HepG2 (cell line): Measurements from ENCODE around the gene HSPA1B. TPM values are rescaled to one million over a fixed set of nuclear protein-coding genes. Genes with fewer than 3 reads are reported as not detected.
A peak's percentile ranks its signal among the peaks of the same experiment; 100 is the strongest.

ENCODE experiments used
- ATM ChIP-seq: fragments of 450-650 bp; IDR thresholded peaks from 2 replicates; pipeline ENCODE4 v1.7.1; 2017; ENCODE audit warnings: mild to moderate bottlenecking, borderline replicate concordance
- FOXM1 ChIP-seq: sonication (generic); formaldehyde crosslinking; IDR thresholded peaks from 2 replicates; pipeline ENCODE4 v1.5.0; 2020; ENCODE audit warnings: missing genetic modification reagents
- HHEX ChIP-seq: IDR thresholded peaks from 2 replicates; pipeline ENCODE4 v1.6.1; 2016; ENCODE audit warnings: control low read depth
- KLF11 ChIP-seq: IDR thresholded peaks from 2 replicates; pipeline ENCODE4 v1.6.1; 2016; ENCODE audit warnings: missing compliant biosample characterization
- PHF20 ChIP-seq: sonication (generic); formaldehyde crosslinking; IDR thresholded peaks from 2 replicates; pipeline ENCODE4 v1.5.0; 2020; ENCODE audit warnings: mild to moderate bottlenecking, missing genetic modification reagents
- PHF8 ChIP-seq: sonication (generic); formaldehyde crosslinking; IDR thresholded peaks from 2 replicates; pipeline ENCODE4 v1.5.0; 2020; ENCODE audit warnings: missing genetic modification reagents
- RAD21 ChIP-seq: fragments of 450-650 bp; formaldehyde crosslinking; IDR thresholded peaks from 2 replicates; pipeline ENCODE4 v1.5.0; 2020; ENCODE audit warnings: mild to moderate bottlenecking
- THAP11 ChIP-seq: IDR thresholded peaks from 2 replicates; pipeline ENCODE4 v1.6.1; 2016; ENCODE audit warnings: missing biosample characterization, missing genetic modification reagents
- ZBTB1 ChIP-seq: sonication (generic); formaldehyde crosslinking; IDR thresholded peaks from 2 replicates; pipeline ENCODE4 v1.4.0; 2020; ENCODE audit warnings: missing genetic modification reagents, borderline replicate concordance
- ZBTB7B ChIP-seq: sonication (generic); formaldehyde crosslinking; IDR thresholded peaks from 2 replicates; pipeline ENCODE4 v1.4.0; 2020; ENCODE audit warnings: missing genetic modification reagents
- ZC3H4 ChIP-seq: sonication (generic); formaldehyde crosslinking; IDR thresholded peaks from 2 replicates; pipeline ENCODE4 v1.4.0; 2020; ENCODE audit warnings: missing genetic modification reagents, borderline replicate concordance
- ZFP41 ChIP-seq: sonication (generic); formaldehyde crosslinking; IDR thresholded peaks from 2 replicates; pipeline ENCODE4 v1.4.0; 2020; ENCODE audit warnings: mild to moderate bottlenecking, missing genetic modification reagents, borderline replicate concordance
- ZNF17 ChIP-seq: sonication (generic); formaldehyde crosslinking; IDR thresholded peaks from 2 replicates; pipeline ENCODE4 v1.5.0; 2020; ENCODE audit warnings: mild to moderate bottlenecking, missing genetic modification reagents
- ZNF232 ChIP-seq: sonication (generic); formaldehyde crosslinking; IDR thresholded peaks from 2 replicates; pipeline ENCODE4 v1.4.0; 2020; ENCODE audit warnings: missing genetic modification reagents, borderline replicate concordance
- ZNF253 ChIP-seq: sonication (generic); formaldehyde crosslinking; IDR thresholded peaks from 2 replicates; pipeline ENCODE4 v1.8.0; 2022; ENCODE audit warnings: mild to moderate bottlenecking, missing genetic modification reagents, borderline replicate concordance
- ZNF567 ChIP-seq: sonication (generic); formaldehyde crosslinking; IDR thresholded peaks from 2 replicates; pipeline ENCODE4 v1.8.1; 2023; ENCODE audit warnings: mild to moderate bottlenecking, missing genetic modification reagents, borderline replicate concordance
- ZNF788 ChIP-seq: sonication (generic); formaldehyde crosslinking; IDR thresholded peaks from 2 replicates; pipeline ENCODE4 v1.5.0; 2020; ENCODE audit warnings: mild to moderate bottlenecking, missing genetic modification reagents, borderline replicate concordance
- polyA plus RNA-seq, 8 experiments: library from polyadenylated mRNA; depleted of rRNA in 3 of 8; stranded (reverse) in 7 of 8; unstranded in 1 of 8; fragments of >200 nt; fragmentation: Illumina TruSeq in 4 of 8; extraction: Trizol in 4 of 8; gene quantifications; 2 replicates each; pipeline versions ENCODE4 v1.2.1 to v1.2.3, GENCODE V29; 2011 to 2016; ENCODE audit warnings: low read depth in 4 of 8, missing spikeins in 1 of 8, mixed read lengths in 1 of 8; ENCODE audit not compliant: insufficient read depth in 1 of 8
- total RNA-seq, 5 experiments: library from RNA; depleted of rRNA; stranded (reverse); fragments of >200 nt; fragmentation: Illumina TruSeq; extraction: Trizol; gene quantifications; 2 replicates each; pipeline ENCODE4 v1.2.3, GENCODE V29; 2016; ENCODE audit warnings: low read depth in 1 of 5
- TF ChIP-seq, protein P1 (sequence below): sonication (generic); formaldehyde crosslinking; IDR thresholded peaks from 2 replicates; pipeline ENCODE4 v1.9.0; 2021; ENCODE audit warnings: missing genetic modification reagents, mild to moderate bottlenecking, borderline replicate concordance
- TF ChIP-seq, protein P2 (sequence below), 2 experiments: sonication (generic) in 1 of 2; formaldehyde crosslinking in 1 of 2; IDR thresholded peaks; 2 replicates each; pipeline versions ENCODE4 v1.4.0 to v1.6.1; 2016 to 2020; ENCODE audit warnings: borderline replicate concordance in 1 of 2, low read depth in 1 of 2, mild to moderate bottlenecking in 1 of 2, missing genetic modification reagents in 1 of 2
- TF ChIP-seq, protein P3 (sequence below): sonication (generic); formaldehyde crosslinking; IDR thresholded peaks from 2 replicates; pipeline ENCODE4 v1.5.1; 2020; ENCODE audit warnings: mild to moderate bottlenecking, missing genetic modification reagents, borderline replicate concordance
- TF ChIP-seq, protein P4 (sequence below): sonication (generic); formaldehyde crosslinking; conservative IDR thresholded peaks from 2 replicates; pipeline ENCODE4 v1.8.0; 2022; ENCODE audit warnings: low read depth, missing genetic modification reagents

Gene HSPA1B
- total and polyA plus RNA-seq, 2 of the 13 experiments (the other 11 are each of a cell fraction or from before 2014, with no cell fraction given), result 26.0 to 186 TPM

DNA sequence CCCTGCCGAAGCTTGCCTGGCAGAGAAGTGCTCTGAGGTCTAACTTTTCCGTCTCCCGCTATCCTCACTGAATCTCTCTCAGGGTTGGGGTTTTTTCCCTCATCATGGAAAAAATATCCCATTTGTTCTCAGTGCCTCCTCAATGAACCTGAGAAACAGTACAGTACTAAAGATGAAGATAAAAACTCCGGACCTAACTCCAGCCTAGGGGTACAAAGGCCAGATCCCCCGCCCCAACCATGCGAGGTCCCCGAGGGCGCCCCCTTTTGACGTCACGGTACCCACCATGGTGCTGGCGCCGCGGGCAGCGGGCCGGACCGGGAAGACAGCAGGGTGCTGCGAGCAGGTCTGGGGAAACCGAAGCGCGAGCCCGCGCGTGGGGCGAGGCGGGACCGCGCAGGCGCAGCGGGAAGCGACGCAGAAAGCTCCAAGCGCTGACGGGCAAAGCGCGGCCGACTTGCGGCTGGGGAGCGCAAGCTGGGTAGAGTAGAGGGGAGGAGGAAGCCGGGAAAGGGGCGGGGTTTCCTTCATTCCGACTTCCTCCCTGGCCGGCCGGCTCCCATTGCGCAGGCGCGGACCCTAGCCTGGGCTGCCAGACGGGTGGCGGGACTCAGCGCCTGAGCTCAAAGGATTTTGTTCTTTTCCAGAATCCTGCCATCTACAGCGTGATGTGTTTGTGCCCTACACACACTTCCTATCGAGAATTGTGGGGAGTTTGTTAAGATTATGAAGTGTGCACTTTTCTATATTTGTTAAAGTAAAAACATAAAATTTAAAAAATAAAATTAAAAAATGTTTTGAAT, 20.9 kb upstream of the HSPA1B start, which contains the start of gene LSM2 (continued):
- TF ChIP-seq ZNF788 (CRISPR knock-in tag) (peak; percentile 93; the same call in 1 of the 2 replicates), ZC3H4 (CRISPR knock-in tag) (peak; percentile 44; the same call in 1 of the 2 replicates), ZNF567 (CRISPR knock-in tag) (no peak), ZBTB7B (CRISPR knock-in tag) (peak; percentile 86), HHEX (CRISPR knock-in tag) (no peak), THAP11 (CRISPR knock-in tag) (peak; percentile 90), KLF11 (CRISPR knock-in tag) (no peak), ZNF232 (CRISPR knock-in tag) (peak; percentile 94), FOXM1 (CRISPR knock-in tag) (no peak), ZNF253 (no peak; the same call in 1 of the 2 replicates), PHF8 (CRISPR knock-in tag) (peak; percentile 98), ZNF17 (CRISPR knock-in tag) (no peak), ZFP41 (CRISPR knock-in tag) (no peak), ZBTB1 (CRISPR knock-in tag) (no peak), PHF20 (CRISPR knock-in tag) (peak; percentile 95), ATM (no peak), RAD21 (peak; percentile 69)
- TF ChIP-seq, protein P1, sequence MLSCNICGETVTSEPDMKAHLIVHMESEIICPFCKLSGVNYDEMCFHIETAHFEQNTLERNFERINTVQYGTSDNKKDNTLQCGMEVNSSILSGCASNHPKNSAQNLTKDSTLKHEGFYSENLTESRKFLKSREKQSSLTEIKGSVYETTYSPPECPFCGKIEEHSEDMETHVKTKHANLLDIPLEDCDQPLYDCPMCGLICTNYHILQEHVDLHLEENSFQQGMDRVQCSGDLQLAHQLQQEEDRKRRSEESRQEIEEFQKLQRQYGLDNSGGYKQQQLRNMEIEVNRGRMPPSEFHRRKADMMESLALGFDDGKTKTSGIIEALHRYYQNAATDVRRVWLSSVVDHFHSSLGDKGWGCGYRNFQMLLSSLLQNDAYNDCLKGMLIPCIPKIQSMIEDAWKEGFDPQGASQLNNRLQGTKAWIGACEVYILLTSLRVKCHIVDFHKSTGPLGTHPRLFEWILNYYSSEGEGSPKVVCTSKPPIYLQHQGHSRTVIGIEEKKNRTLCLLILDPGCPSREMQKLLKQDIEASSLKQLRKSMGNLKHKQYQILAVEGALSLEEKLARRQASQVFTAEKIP, result no peak
- TF ChIP-seq, protein P2, sequence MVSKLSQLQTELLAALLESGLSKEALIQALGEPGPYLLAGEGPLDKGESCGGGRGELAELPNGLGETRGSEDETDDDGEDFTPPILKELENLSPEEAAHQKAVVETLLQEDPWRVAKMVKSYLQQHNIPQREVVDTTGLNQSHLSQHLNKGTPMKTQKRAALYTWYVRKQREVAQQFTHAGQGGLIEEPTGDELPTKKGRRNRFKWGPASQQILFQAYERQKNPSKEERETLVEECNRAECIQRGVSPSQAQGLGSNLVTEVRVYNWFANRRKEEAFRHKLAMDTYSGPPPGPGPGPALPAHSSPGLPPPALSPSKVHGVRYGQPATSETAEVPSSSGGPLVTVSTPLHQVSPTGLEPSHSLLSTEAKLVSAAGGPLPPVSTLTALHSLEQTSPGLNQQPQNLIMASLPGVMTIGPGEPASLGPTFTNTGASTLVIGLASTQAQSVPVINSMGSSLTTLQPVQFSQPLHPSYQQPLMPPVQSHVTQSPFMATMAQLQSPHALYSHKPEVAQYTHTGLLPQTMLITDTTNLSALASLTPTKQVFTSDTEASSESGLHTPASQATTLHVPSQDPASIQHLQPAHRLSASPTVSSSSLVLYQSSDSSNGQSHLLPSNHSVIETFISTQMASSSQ (IDR thresholded peaks at IDR 0.05; ENCODE audit: low read depth), result no peak
- TF ChIP-seq, protein P2 (CRISPR knock-in tag; IDR thresholded peaks at IDR 0.05; ENCODE audit: borderline replicate concordance), result peak; percentile 85; the same call in 1 of the 2 replicates
- TF ChIP-seq, protein P3, sequence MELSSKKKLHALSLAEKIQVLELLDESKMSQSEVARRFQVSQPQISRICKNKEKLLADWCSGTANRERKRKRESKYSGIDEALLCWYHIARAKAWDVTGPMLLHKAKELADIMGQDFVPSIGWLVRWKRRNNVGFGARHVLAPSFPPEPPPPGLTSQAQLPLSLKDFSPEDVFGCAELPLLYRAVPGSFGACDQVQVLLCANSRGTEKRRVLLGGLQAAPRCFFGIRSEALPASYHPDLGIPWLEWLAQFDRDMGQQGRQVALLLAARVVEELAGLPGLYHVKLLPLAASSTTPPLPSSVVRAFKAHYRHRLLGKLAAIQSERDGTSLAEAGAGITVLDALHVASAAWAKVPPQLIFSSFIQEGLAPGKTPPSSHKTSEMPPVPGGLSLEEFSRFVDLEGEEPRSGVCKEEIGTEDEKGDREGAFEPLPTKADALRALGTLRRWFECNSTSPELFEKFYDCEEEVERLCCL, result peak; percentile 94; the same call in 1 of the 2 replicates
- TF ChIP-seq, protein P4, sequence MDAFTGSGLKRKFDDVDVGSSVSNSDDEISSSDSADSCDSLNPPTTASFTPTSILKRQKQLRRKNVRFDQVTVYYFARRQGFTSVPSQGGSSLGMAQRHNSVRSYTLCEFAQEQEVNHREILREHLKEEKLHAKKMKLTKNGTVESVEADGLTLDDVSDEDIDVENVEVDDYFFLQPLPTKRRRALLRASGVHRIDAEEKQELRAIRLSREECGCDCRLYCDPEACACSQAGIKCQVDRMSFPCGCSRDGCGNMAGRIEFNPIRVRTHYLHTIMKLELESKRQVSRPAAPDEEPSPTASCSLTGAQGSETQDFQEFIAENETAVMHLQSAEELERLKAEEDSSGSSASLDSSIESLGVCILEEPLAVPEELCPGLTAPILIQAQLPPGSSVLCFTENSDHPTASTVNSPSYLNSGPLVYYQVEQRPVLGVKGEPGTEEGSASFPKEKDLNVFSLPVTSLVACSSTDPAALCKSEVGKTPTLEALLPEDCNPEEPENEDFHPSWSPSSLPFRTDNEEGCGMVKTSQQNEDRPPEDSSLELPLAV (CRISPR knock-in tag), result no peak
